Cardiac muscle cell (in vitro differentiated cells and primary cell): Measurements from ENCODE around the gene PRKAA1. TPM values are rescaled to one million over a fixed set of nuclear protein-coding genes. Genes with fewer than 3 reads are reported as not detected.

Experiments used
- DNase-seq, 2 donors: peaks; one replicate each; pipeline versions ENCODE4 v3.0.0 to v3.0.0-alpha.2; 2010 to 2017; ENCODE audit warnings: low read depth in 1 of 2, low spot score in 1 of 2
- H3K27ac ChIP-seq: fragments of 200-600 bp; sonication (generic); 2 replicates; pipeline ENCODE4 v1.5.1; 2016
- H3K27me3 ChIP-seq: fragments of 200-600 bp; sonication (generic); 2 replicates; pipeline ENCODE4 v1.6.0; 2016; ENCODE audit warnings: control low read depth
- H3K36me3 ChIP-seq: fragments of 200-600 bp; sonication (generic); 2 replicates; pipeline ENCODE4 v1.5.1; 2016; ENCODE audit warnings: control low read depth
- H3K4me1 ChIP-seq: fragments of 200-600 bp; sonication (generic); 2 replicates; pipeline ENCODE4 v1.8.1; 2017; ENCODE audit warnings: low read depth, mild to moderate bottlenecking, mixed run types
- H3K4me3 ChIP-seq: fragments of 200-600 bp; sonication (generic); 2 replicates; pipeline ENCODE4 v1.5.1; 2016; ENCODE audit warnings: mild to moderate bottlenecking
- H3K9me3 ChIP-seq: fragments of 200-600 bp; sonication (generic); 2 replicates; pipeline ENCODE4 v1.5.1; 2017; ENCODE audit warnings: low read depth, mild to moderate bottlenecking, control low read depth
- CTCF ChIP-seq: IDR thresholded peaks from 2 replicates; pipeline ENCODE4 v1.5.1; 2012; ENCODE audit warnings: low read depth, mild to moderate bottlenecking, low read length
- polyA plus RNA-seq: library from polyadenylated mRNA; unstranded; fragments of >200 nt; fragmentation: Nextera tagmentation; extraction: Ambion mirVana; gene quantifications from 2 replicates; pipeline ENCODE4 v1.2.1, GENCODE V29; 2016
- total RNA-seq: library from RNA; depleted of rRNA; stranded (reverse); fragments of >200 nt; gene quantifications from 2 replicates; pipeline ENCODE4 v1.2.3, GENCODE V29; 2016

Gene PRKAA1
- total RNA-seq (21.5 and 26.1 TPM in 2 replicates), polyA plus RNA-seq (22.6 and 29.3 TPM in 2 replicates)

GRCh38 chr5:40798012-40798800 is at the start of gene PRKAA1:
Gene PRKAA1, minus strand, starts transcription at chr5:40798374. Its CDS starts 185 bp downstream, at chr5:40798189.
- Histone ChIP-seq H3K36me3 (no peaks in the 10 kb centered on the region), H3K27me3 (no peaks in the 10 kb centered on the region), H3K9me3 (no peaks in the 10 kb centered on the region), H3K27ac (peak within 1 kb of the TSS; percentile 89), H3K4me1 (peaks cover 8% of the 10 kb centered on the region), H3K4me3 (peak within 1 kb of the TSS; percentile 87)
- peak; percentile 57 for TF ChIP-seq CTCF
- DNase-seq: peak; percentile 94 to 95

- Histone ChIP-seq H3K4me3 (no peak overlapping the region), H3K27me3 (no peaks in the 10 kb centered on the region), H3K4me1 (no peaks in the 10 kb centered on the region), H3K36me3 (no peaks in the 10 kb centered on the region), H3K27ac (no peak overlapping the region), H3K9me3 (no peaks in the 10 kb centered on the region)
- DNase-seq: no peak
- TF ChIP-seq CTCF: no peak
These were observed 49.4 kb upstream of the PRKAA1 start for GRCh38 chr5:40847525-40847924.

- H3K9me3 ChIP-seq: no peaks in the 10 kb centered on the region
- no peak for TF ChIP-seq CTCF
- no peak overlapping the region for H3K27ac ChIP-seq
- no peaks in the 10 kb centered on the region for H3K27me3 ChIP-seq
- no peak for DNase-seq
- no peaks in the 10 kb centered on the region for H3K4me1 ChIP-seq
- H3K36me3 ChIP-seq: no peaks in the 10 kb centered on the region
- H3K4me3 ChIP-seq: no peak overlapping the region
These were observed 48.2 kb upstream of the PRKAA1 start for GRCh38 chr5:40846371-40846770.

- Histone ChIP-seq H3K36me3 (no peaks in the 10 kb centered on the region), H3K27me3 (no peaks in the 10 kb centered on the region), H3K27ac (no peak overlapping the region), H3K9me3 (no peaks in the 10 kb centered on the region), H3K4me3 (no peak overlapping the region), H3K4me1 (no peaks in the 10 kb centered on the region)
- TF ChIP-seq CTCF: no peak
- DNase-seq: no peak
These were observed 46.4 kb upstream of the PRKAA1 start for GRCh38 chr5:40844565-40844964.

- no peaks in the 10 kb centered on the region for H3K36me3 ChIP-seq
- H3K9me3 ChIP-seq: no peaks in the 10 kb centered on the region
- no peaks in the 10 kb centered on the region for H3K27me3 ChIP-seq
- no peaks in the 10 kb centered on the region for H3K4me1 ChIP-seq
- TF ChIP-seq CTCF: no peak
- H3K4me3 ChIP-seq: no peak overlapping the region
- no peak for DNase-seq
- no peak overlapping the region for H3K27ac ChIP-seq
These were observed 44.2 kb upstream of the PRKAA1 start for GRCh38 chr5:40842351-40842750.
